GM21528 (cell line): ENCODE measurements around the gene UTP14C.
"Not testable (repeated sequence)": the region's sequence is repeated elsewhere in the genome, so short reads cannot be mapped to it uniquely, and the experiment has no call there.

Experiments
- ATAC-seq: cut with Tn5 transposase; IDR thresholded peaks from one replicate; pipeline ENCODE4 v1.9.1; 2021; ENCODE audit warnings: mild to moderate bottlenecking, moderate library complexity; ENCODE audit not compliant: unreplicated experiment, low FRiP score

UTP14C gene

DNA sequence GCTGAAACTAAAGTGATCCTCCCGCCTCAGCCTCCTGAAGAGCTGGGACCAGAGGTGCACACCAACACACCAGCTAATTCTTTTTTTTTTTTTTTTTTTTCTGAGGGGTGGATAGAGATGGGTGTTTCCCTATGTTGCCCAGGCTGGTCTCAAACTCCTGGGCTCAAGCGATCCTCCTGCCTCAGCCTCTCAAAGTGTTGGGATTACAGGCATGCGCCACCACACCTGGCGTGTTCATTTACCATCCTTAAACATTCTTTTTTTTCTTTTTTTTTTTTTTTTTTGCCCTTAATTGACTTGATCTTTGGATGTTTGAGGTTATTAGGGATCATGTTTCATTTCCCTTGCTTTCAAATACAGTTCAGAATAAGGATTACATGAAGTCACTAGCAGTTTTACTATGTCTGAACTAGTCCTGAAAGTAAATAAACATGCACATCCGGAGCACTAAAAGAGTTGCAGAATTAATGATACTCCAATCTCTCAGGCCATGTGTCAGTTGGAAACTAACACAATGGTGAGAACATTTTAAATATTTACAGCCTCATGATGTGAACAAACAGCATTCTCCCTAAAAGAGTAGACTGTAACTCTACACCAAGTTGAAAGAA is 10.2 kb downstream of the UTP14C start:
- no peak for ATAC-seq

DNA sequence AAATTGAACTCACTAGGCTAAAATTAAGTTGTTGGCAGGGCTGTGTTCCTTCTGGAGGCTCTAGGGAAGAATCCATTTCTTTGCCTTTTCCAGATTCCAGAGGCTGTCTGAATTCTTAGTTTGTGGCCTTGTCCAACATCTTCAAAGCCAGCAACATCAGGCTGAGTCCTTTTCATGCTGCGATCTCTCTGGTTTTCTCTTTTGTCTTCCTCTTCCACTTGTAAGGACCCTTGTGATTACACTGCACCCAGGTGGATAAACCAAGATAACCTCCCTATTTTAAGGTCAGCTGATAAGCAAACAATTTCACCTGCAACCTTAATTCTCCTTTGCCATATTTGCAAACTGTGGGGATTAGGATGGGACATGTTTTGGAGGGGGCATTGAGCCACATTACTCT is 11.5 kb downstream of the UTP14C start:
- ATAC-seq, result no peak

DNA sequence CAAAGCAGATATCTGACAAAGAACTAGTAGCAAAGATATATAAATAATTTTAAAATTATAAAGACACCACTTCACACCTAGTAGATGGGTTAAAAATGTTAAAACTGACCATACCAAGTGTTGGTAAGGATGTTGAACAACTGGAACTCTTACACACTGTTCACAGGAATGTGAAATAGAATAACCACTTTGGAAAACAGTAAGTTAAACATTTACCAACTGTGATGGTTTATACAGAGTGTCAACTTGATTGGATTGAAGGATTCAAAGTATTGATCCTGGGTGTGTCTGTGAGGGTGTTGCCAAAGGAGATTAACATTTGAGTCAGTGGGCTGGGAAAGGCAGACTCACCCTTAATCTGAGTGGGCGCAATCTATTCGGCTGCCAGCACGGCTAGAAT is 19.2 kb downstream of the UTP14C start:
- no peak for ATAC-seq

DNA sequence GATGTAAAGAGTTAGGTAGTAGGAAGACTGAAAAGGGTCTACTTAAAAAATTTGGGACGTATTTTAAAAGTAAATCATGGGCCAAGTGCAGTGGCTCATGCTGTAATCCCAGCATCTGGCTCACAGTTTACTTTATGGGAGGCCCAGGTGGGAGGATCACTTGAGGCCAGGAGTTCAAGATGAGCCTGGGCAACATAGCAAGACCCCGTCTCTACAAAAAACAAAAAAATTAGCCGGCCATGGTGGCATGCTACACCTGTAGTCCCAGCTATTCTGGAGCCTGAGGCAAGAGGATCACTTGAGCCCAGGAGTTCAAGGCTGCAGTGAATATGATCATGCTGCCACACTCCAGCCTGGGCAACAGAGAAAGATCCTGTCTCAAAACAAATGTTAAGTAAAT is 23.0 kb downstream of the UTP14C start:
- no peak for ATAC-seq

- ATAC-seq, result no peak
Observed at GRCh38 chr13:52048516-52048915, 24.0 kb downstream of the UTP14C start.

DNA sequence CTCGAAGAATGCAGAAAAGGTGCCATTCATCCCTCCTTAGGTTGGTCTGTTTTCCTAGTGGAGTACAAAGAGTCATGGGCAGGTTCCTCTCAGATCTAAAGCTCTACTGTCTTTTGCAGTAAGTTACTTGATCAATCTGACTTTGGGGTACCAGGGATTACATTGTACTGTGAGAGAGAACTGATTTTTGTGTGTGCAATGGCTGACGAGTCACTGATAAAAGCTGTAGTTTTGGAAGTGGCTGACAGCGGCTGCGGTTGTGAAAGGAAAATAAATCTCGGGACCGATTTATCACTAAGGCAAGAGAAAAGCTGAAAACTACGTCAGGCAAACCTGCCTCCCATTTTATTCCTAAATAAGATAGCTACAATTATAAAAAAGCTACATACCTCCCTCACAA is 26.9 kb downstream of the UTP14C start:
- no peak for ATAC-seq

GRCh38 chr13:52053460-52053859 is 29.0 kb downstream of the UTP14C start:
- no peak for ATAC-seq

GRCh38 chr13:52061064-52061463 is 36.6 kb downstream of the UTP14C start:
- not testable (repeated sequence) for ATAC-seq

DNA sequence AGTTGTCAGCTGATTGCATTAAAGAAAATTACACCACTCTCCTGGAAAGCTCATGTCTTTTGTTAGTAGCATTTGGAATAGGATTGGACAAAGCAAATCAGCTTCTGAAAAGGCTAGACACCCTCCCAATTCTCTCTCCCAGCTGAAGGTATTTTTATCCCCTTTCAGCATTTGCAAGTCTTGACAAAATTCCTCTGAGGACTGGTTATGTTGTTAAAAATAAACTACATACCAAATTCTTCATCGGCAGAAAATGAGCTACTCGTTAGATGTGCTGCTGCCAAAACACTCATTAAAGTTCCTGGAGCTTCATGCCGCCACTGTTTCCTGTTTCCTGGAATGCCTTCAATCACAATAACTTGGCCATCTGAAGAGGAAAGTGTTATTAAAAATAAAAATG is 37.1 kb downstream of the UTP14C start:
- ATAC-seq, result no peak

- ATAC-seq, result no peak
Observed at GRCh38 chr13:52067237-52067636, 42.7 kb downstream of the UTP14C start.

DNA sequence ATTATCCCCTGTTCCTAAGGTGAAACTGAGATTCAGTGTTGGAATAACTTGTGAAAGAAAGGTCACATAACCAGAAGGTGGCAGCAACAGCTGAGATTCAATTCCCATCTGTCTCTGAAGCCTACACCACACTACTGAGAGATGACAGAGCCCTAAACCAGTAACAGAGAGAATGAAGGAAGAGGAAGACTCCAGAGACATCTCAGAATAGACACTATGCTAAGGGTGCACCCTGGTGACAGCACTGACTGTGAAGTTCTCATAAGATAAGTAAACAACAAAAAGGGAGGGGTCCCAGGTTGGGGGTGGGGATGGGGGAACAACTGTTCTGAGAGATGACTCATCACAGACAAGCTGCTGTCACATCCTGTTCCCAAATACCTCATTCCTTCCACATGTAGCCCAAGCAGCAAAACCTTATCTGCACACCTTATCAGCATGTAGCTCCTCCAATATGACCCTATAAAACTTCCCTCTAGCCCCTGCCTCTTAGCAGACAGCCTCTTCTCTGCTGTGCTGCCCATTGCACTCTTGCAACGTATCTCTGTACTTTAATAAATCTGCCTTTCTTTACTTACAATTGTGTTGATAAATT is 46.5 kb downstream of the UTP14C start:
- ATAC-seq, result no peak
